Measurements from ENCODE around the gene TAAR5. TPM values are rescaled to one million over a fixed set of nuclear protein-coding genes. Genes with fewer than 3 reads are reported as not detected.

Gene TAAR5
- total and polyA plus RNA-seq, 2 of the 8 experiments (the other 6 are each of a cell fraction or from before 2014, with no cell fraction given), result not detected

- no peak overlapping the region for H2BK12ac ChIP-seq (ENCODE audit: low read depth, low read length)
- H3K14ac ChIP-seq (ENCODE audit: insufficient read length), result no peak overlapping the region
- peak overlapping the region; percentile 95 for H2AFZ ChIP-seq (ENCODE audit: low read length)
- no peak overlapping the region for H2BK120ac ChIP-seq (replicated peaks; ENCODE audit: low read depth, low read length)
- H3K4me3 ChIP-seq (ENCODE audit: extremely low read depth in 1 of 4, insufficient read depth in 2 of 4, low read depth in 3 of 4, low read length in 4 of 4), result no peak overlapping the region
- H3K27me3 ChIP-seq (replicated peaks in 1 of 4; ENCODE audit: control insufficient read depth in 3 of 4, extremely low read depth in 1 of 4, insufficient read depth in 3 of 4, low read length in 3 of 4), result no peaks in the 10 kb centered on the region
- no peak for FAIRE-seq
- H2BK20ac ChIP-seq (ENCODE audit: low read length), result no peak overlapping the region
- DNase-seq (ENCODE audit: low read depth in 1 of 2, low spot score in 2 of 2), result no peak
- H3K18ac ChIP-seq (ENCODE audit: extremely low read depth, low read length), result no peak overlapping the region
- no peaks in the 10 kb centered on the region for H3K36me3 ChIP-seq (ENCODE audit: control insufficient read depth in 2 of 4, insufficient read depth in 4 of 4, low read length in 3 of 4)
- ChIA-PET POLR2A (ENCODE audit: partially characterized antibody) (no interaction called here), CTCF (ENCODE audit: partially characterized antibody) (interaction anchor here (0.6 to 2.8 kb wide), 29 partner anchors 9 to 1105 kb away, joined by 3 to 15 read pairs (median 4); partner anchors contain the start of gene TAAR1)
- no peak overlapping the region for H2BK15ac ChIP-seq (ENCODE audit: low read length)
- H3K4me2 ChIP-seq (ENCODE audit: insufficient read depth in 1 of 2, low read depth in 2 of 2, low read length in 2 of 2), result no peak overlapping the region
- H3K79me2 ChIP-seq (ENCODE audit: control insufficient read depth in 1 of 2, insufficient read depth in 2 of 2, low read length in 2 of 2), result no peaks in the 10 kb centered on the region
- no peak overlapping the region for H3K9ac ChIP-seq (replicated peaks in 1 of 4; ENCODE audit: extremely low read depth in 1 of 4, low read depth in 3 of 4, low read length in 3 of 4)
- TF ChIP-seq CTCF (IDR thresholded peaks at IDR 0.05; ENCODE audit: control extremely low read depth in 1 of 3, insufficient read depth in 1 of 3, low read depth in 1 of 3, low read length in 3 of 3) (peak; percentile 21 to 72 (median 49)), RAD21 (IDR thresholded peaks at IDR 0.05 in 1 of 2, conservative IDR thresholded peaks at IDR 0.05 in 1 of 2; ENCODE audit: low read depth in 2 of 2, low read length in 2 of 2) (peak; percentile 32 to 35), PHF8 (conservative IDR thresholded peaks at IDR 0.05; ENCODE audit: low read depth, low read length) (no peak)
- no peaks in the 10 kb centered on the region for H3K79me1 ChIP-seq (ENCODE audit: low read depth, low read length)
- H2BK5ac ChIP-seq (ENCODE audit: low read depth, low read length), result no peak overlapping the region
- no peak overlapping the region for H3K56ac ChIP-seq (replicated peaks; ENCODE audit: insufficient read length, low read depth, low read length)
- H4K91ac ChIP-seq (replicated peaks; ENCODE audit: insufficient read length, low read length), result no peak overlapping the region
- WGBS, 2 experiments (ENCODE audit: extremely low coverage in 1 of 2, insufficient coverage in 1 of 2, insufficient read length in 1 of 2, insufficient replicate concordance in 2 of 2, low coverage in 1 of 2, low lambda C conversion rate in 2 of 2, missing lambda C conversion rate in 1 of 2), result 62% methylated on average over 3 of the region's 3 CpGs; no CpG with 5 or more reads in 1 of the 2 experiments
- no peak overlapping the region for H3K23ac ChIP-seq (ENCODE audit: insufficient read length)
- H3K27ac ChIP-seq (ENCODE audit: low read depth, low read length), result no peak overlapping the region
- H3K4ac ChIP-seq (replicated peaks; ENCODE audit: insufficient read length, low read depth, low read length), result no peak overlapping the region
- H4K5ac ChIP-seq (ENCODE audit: insufficient read length, low read depth, low read length), result no peak overlapping the region
- no peak overlapping the region for H2AK5ac ChIP-seq (ENCODE audit: low read depth, low read length)
- no peak overlapping the region for H4K8ac ChIP-seq (ENCODE audit: extremely low read depth, insufficient read depth, low read length)
- no peaks in the 10 kb centered on the region for H4K20me1 ChIP-seq (replicated peaks in 1 of 2; ENCODE audit: control insufficient read depth in 1 of 2, insufficient read depth in 2 of 2, low read length in 2 of 2)
- no peaks in the 10 kb centered on the region for H3K4me1 ChIP-seq (replicated peaks in 1 of 4; ENCODE audit: control insufficient read depth in 3 of 4, insufficient read depth in 4 of 4, low read length in 3 of 4)
- peaks cover 3% of the 10 kb centered on the region; the same call in 1 of the 2 replicates for H3K23me2 ChIP-seq (ENCODE audit: low read depth, low read length)
- no peaks in the 10 kb centered on the region for H3K9me3 ChIP-seq (ENCODE audit: insufficient read depth in 2 of 2, low read depth in 1 of 2, low read length in 1 of 2)
These were observed 8.9 kb upstream of the TAAR5 start for GRCh38 chr6:132598473-132598872.
